Measurements from ENCODE around the gene CNTN4. TPM values are rescaled to one million over a fixed set of nuclear protein-coding genes. Genes with fewer than 3 reads are reported as not detected.

The CNTN4 gene
- total RNA-seq, 1 experiment from 2014 or later = 1.8 TPM

DNA sequence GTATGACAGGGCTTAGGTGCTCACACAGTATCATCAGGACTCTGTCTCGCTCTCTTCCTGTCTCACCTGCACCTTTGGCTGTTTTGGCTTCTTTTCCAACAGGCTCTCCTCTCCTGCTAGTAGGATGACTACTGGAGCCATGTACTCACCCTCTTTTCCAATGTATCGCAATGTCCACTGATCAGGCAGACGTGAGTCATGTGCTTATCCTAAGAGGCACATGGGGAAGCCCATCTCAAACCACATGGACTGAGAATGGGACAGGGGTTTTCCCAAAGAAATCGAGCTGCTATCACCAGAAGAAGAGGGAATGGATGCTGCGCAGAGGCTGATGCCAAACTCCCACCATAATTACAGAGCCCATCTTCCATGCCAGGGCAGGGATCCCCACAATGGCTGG, 830.9 kb downstream of the CNTN4 start:
- in situ Hi-C loops (cut with HindIII; ENCODE audit: low pct_unique_long_range_greater_than_20kb, low sequenced_read_pairs) = no loop called here
- DNase-seq (ENCODE audit: low read depth) = no peak

DNA sequence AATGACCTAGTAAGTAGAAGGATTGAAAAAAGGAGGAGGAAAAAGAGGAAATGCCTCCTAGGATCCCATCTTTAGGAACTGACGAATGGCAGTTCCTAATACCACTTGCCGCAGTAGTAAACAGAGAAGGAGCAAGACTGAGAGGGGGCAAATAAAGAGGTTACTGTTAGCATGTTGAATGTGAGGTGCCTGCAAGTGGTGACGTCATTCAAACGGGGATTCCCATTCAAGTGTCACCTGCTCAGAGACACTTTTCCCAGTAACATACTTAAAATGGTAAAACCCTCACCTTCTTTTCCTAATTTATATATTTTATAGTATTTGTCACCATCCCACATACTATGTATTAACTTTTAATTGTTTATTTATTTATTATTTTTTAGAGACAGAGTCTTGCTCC, 832.6 kb downstream of the CNTN4 start:
- in situ Hi-C loops (cut with HindIII; ENCODE audit: low pct_unique_long_range_greater_than_20kb, low sequenced_read_pairs) = no loop called here
- no peak for DNase-seq (ENCODE audit: low read depth)

DNA sequence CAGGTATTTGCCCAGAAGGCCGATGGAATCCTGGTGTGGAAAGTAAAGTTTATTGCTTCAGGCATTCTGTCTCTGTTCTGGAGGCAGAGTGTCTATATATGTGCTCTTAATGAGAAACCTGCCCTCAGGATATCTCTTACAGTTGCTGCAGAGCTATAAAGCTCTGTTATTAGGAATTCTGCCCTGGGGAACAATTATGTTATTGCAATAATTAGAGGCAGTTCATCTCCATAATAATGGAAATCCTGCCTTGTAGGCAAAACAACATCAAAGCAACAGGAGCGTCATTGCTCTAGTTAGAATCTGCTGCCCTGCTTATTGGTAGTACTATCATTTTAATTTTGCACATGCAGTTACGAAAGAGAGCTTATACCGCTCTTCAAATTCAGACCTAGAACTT, 835.9 kb downstream of the CNTN4 start:
- in situ Hi-C loops (cut with HindIII; ENCODE audit: low pct_unique_long_range_greater_than_20kb, low sequenced_read_pairs) = no loop called here
- no peak for DNase-seq (ENCODE audit: low read depth)

DNA sequence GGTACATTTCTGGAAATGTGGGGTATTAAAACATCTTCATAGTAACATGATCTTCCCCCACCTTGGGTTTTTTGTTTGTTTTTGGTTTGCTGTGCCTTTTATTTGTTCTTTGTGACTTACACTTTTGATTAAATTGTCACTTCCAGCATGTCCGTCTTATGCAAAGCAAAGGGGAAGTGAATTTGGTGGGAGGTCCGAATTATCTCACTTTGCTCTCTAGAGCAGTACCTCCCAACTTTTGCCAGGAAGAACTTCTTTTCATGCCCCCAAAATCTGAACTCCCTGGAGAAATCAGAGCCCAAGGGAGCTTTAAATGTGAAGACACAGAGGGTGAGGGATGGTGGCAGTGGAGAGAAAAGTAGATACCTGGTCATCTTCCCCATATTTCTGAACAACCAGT, 838.4 kb downstream of the CNTN4 start:
- DNase-seq (ENCODE audit: low read depth) = no peak
- in situ Hi-C loops (cut with HindIII; ENCODE audit: low pct_unique_long_range_greater_than_20kb, low sequenced_read_pairs) = no loop called here

DNA sequence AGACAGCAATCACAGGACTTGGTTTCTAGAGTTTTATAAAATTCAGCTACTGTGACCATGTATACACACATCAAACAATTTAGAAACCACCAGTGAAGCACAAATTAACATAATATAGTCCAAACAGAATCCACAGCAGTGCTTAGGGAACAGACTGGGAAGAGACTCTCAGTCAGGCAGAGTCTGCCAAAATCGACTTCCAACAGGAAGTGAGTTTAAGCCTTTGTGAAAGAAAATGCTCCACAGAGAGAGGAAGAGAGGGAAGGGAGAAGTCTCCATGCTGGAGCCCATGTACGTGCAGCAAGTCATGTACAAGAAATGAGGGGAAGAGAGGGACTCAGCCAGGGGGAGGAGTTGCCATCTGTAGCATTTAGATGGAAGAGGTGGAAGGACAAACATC, 838.9 kb downstream of the CNTN4 start:
- DNase-seq (ENCODE audit: low read depth) = no peak

DNA sequence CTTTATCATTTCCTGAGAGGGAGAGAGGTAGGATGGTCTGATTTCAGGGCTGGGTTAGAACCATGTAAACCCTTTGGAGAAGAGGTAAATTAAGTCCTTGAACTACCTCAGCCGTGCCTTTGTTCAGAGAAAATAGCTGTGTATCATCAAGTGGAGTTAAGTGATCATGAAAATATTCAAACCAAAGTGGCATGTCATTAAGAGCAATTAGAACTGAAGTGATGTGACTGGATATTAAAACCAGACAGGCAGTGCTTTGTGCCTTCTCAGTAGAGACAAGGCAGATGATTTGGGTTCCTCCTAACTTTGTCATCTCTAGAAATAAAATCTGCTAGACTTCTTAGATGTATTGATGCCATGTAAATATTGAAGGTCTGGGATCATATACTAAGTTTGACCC, 840.0 kb downstream of the CNTN4 start:
- DNase-seq (ENCODE audit: low read depth) = no peak
- in situ Hi-C loops (cut with HindIII; ENCODE audit: low pct_unique_long_range_greater_than_20kb, low sequenced_read_pairs) = no loop called here

More for the DNA sequence above, 838.9 kb downstream of the CNTN4 start:
- in situ Hi-C loops (cut with HindIII; ENCODE audit: low pct_unique_long_range_greater_than_20kb, low sequenced_read_pairs) = no loop called here

DNA sequence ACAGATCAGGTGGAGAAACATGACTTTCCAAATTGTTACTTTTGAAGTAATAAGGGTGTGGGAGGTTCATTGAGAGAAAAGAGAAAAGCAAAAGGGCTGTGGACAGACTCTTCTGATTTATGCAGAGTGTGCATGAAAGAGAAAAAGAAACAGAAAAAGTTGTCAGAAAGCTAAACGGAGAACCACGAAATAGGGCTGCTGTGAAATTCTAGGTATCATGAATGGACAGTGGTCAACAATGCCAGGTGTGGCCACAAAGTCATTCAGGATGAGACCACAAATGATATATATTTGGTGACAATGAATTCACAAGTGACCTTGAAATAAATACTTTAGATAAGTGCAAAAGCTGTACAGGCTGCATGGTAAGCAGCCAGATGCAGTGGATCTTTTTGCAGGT, 841.4 kb downstream of the CNTN4 start:
- in situ Hi-C loops (cut with HindIII; ENCODE audit: low pct_unique_long_range_greater_than_20kb, low sequenced_read_pairs) = no loop called here
- no peak for DNase-seq (ENCODE audit: low read depth)

DNA sequence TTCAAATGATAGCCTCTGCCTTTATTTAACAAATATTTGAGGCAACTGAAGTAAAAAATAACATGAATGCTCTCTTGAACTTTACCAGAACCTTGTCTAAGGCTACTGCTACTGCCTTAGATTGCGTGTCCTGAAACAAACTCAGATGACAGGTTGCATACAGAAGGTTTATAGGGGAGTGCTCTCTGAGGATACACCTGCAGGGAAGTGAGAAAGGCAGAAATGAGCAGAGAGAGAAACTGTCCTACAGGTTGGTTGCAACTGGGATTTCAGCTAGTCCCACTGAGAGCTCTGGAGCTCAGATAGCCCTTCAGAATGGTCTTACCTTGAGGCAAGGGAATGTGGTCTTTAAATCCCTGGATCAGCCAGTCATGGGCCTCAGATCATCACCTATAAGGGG, 846.0 kb downstream of the CNTN4 start:
- in situ Hi-C loops (cut with HindIII; ENCODE audit: low pct_unique_long_range_greater_than_20kb, low sequenced_read_pairs) = no loop called here
- DNase-seq (ENCODE audit: low read depth) = no peak

DNA sequence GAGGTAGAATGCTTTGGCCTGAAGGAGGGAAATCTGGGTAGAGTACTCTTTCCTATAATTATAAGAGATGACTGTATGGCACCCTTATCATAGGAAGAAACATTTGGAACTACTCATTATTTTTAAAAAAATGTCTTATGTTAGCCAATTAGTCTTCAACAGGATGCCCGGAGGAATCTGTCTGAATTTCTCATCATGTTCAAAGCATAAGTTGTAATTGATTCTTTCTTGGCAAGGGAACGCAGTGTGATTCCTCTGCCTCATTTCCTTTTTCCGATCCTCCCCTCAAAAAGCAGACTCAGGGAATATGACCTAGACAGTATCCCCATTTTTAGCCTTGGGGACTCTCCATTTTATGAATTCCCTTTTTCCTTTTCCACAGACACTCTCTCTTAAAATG, 846.5 kb downstream of the CNTN4 start:
- in situ Hi-C loops (cut with HindIII; ENCODE audit: low pct_unique_long_range_greater_than_20kb, low sequenced_read_pairs) = no loop called here
- DNase-seq (ENCODE audit: low read depth) = no peak

DNA sequence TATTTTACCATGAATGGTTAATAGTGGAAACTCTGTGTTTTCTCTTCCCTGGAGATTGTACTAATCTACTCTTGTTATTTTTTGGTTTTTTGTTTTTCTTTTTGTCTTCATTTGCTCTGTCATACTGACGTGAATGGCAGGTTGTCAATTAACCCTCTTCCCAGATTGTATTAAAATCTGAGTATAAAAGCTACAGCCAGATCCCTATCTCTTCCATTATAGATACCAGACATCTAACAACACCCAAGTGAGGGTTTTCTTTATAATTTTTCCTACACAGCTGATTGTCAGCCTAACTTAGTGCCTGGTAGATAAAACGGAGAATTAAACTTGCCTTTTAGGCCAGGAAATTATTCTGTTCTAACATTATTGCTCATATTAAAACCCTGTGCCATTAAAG, 848.9 kb downstream of the CNTN4 start:
- in situ Hi-C loops (cut with HindIII; ENCODE audit: low pct_unique_long_range_greater_than_20kb, low sequenced_read_pairs) = no loop called here
- no peak for DNase-seq (ENCODE audit: low read depth)

DNA sequence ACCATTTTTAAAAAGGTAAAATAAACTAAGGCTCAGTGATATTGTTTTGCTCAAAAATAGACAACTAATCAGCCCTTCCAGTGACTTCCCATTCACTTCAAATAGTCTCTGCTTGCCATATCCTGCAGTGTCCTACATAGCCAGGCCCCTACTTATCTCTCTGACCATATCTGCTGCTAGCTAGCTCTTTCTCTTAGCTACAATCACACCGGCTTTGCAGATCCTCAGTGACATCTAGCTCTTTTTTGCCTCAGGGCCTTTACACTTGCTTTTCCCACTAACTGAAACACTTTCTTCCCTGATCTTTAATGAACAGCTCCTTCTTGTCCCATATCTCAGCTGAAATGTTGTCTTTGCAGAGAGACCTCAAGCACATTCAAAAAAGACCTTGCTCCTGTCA, 850.2 kb downstream of the CNTN4 start:
- DNase-seq (ENCODE audit: low read depth) = no peak
- in situ Hi-C loops (cut with HindIII; ENCODE audit: low pct_unique_long_range_greater_than_20kb, low sequenced_read_pairs) = no loop called here

DNA sequence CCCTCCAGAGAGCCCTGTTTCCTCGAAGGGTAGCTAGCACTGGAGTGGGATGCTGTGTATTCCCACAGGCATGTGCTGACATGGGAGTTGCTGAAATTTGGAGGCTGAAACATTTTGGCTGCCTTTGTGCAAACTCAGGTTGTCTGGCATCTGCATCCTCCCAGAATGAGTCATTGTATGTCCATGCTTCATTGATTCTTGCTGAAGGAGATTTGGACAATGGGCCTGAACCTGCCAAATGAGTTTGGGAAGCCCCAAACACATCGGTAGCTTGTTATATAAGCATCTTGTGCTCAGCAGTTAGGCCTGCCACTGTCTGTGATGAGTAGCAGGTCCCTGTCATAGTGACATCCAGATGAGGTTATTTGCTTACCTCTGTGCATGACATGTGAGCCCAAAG, 851.5 kb downstream of the CNTN4 start:
- in situ Hi-C loops (cut with HindIII; ENCODE audit: low pct_unique_long_range_greater_than_20kb, low sequenced_read_pairs) = no loop called here
- DNase-seq (ENCODE audit: low read depth) = no peak

DNA sequence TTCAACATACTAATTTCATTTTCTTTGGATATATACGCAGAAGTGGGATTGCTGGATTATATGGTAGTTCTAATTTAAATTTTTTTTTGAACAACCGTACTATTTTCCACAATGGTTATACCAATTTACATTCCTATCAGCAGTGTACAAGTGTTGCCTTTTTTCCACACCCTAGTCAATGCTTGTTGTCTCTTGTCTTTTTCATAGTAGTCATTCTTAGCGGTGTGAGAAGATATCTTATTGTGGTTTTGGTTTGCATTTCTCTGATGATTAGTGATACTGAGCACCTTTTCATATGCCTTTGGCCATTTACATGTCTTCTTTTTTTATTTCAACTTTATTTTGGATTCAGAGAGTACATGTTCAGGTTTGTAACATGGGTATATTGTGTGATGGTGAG, 858.4 kb downstream of the CNTN4 start:
- in situ Hi-C loops (cut with HindIII; ENCODE audit: low pct_unique_long_range_greater_than_20kb, low sequenced_read_pairs) = no loop called here
- no peak for DNase-seq (ENCODE audit: low read depth)

DNA sequence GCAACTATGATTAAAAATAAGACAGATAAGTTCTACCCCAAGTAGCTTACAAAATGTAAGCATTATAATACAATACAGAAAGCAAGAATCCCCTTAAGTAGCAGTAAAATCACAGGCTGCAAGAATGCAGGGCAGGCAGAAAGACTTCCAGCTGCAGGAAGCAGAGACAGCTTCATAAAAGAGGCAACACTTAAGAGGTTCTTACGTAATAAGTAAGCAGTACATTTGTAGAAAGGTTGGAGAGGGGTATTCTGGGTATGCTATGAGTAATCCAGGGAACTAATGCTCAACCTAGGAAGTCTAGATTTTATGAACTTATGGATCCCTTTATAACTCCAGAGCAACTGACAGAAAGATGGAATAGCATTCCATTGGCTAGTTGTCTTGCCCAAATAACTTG, 859.9 kb downstream of the CNTN4 start:
- in situ Hi-C loops (cut with HindIII; ENCODE audit: low pct_unique_long_range_greater_than_20kb, low sequenced_read_pairs) = no loop called here
- DNase-seq (ENCODE audit: low read depth) = no peak

DNA sequence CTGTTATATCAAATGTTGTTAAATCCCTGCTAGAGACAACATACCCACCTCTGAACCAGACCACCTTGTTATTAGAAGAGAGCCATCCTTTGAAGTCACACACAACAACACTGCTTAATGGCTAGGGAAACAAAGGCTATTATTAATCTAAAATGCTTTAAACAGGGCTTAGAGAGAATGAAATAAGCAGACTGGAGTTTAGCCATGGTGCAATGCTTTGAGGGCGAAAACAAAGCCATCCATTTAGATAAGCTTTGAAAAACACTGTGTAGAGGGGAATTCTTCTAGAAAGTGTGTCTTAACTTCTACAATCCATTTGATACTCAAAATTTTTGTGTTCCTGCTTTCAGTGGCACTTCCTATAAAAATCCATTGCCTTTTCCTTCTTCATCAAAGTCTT, 862.9 kb downstream of the CNTN4 start:
- in situ Hi-C loops (cut with HindIII; ENCODE audit: low pct_unique_long_range_greater_than_20kb, low sequenced_read_pairs) = no loop called here
- DNase-seq (ENCODE audit: low read depth) = no peak

DNA sequence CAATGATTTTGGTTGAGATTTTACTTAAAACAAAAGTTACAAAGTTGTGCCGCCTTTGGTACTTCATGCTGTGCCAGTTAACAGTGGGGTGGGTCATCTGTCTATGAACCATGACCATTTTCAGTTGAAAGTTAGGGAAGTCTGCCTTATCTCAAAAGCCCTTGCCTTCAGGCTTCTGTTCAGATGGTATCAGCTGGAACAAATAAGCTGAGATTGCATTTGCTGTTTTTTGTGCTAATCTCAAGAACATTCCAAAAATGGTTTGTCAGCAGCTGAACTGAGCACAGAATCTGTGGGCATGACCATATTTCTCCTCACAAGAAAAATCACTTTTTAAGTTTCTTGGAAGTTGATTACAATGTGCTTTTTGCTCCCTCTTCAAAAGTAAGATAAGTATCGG, 869.2 kb downstream of the CNTN4 start:
- in situ Hi-C loops (cut with HindIII; ENCODE audit: low pct_unique_long_range_greater_than_20kb, low sequenced_read_pairs) = no loop called here
- no peak for DNase-seq (ENCODE audit: low read depth)

DNA sequence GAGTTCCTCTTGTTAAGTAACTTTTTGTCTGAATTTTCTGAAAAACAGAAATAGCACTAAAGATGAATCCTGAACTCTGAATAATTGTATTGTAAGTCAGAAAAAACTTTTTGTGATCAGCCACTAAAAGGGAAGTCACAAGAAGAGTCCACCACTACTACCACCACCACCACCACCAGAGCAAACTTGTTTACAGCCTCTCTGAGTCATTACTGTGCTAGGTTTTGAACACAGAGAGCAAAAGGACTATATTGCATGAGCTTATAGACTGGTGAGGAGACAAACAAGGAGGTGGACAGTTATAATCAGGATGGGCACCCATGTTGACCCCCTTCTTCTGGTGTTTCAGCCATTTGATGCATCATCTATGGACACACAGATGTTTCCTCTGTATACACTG, 869.8 kb downstream of the CNTN4 start:
- in situ Hi-C loops (cut with HindIII; ENCODE audit: low pct_unique_long_range_greater_than_20kb, low sequenced_read_pairs) = no loop called here
- DNase-seq (ENCODE audit: low read depth) = no peak

DNA sequence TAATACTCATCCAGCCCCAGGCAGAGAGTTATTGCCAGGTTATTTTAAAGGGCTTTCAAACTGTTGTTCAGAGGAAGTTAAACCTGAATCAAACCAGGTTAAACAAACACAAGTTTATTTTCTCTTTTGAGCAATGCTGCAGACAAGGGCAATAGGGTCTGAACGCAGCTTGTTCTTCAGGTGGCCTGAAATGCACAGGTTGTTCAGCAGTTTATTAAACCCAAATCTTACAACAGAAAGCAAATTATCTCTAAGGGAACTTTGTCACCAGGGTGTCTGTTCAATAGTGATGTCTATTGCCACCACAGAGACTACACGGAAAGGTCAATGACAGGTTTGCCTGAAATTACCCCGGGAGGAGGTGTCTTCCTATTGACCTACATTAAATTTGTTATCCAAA, 877.5 kb downstream of the CNTN4 start:
- DNase-seq (ENCODE audit: low read depth) = no peak
- in situ Hi-C loops (cut with HindIII; ENCODE audit: low pct_unique_long_range_greater_than_20kb, low sequenced_read_pairs) = no loop called here

DNA sequence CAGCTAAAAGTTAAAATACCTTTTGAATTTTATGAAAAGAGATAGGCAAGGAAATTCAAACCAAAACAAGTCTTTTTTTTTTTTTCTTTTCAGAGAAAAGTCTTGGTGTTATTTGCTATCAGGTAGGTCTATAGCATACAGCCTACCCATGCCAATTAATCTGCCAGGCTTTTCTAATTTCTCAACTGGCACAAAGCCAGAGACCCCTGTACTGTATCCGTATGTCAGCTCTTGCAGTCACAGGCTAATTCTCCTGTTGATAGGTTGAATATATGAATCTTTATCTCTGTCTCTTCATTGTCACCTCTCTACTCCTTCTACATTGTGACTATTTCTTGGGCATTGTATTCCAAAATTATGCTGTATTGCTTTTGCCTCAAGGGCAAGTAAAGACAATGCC, 878.1 kb downstream of the CNTN4 start:
- in situ Hi-C loops (cut with HindIII; ENCODE audit: low pct_unique_long_range_greater_than_20kb, low sequenced_read_pairs) = no loop called here

DNA sequence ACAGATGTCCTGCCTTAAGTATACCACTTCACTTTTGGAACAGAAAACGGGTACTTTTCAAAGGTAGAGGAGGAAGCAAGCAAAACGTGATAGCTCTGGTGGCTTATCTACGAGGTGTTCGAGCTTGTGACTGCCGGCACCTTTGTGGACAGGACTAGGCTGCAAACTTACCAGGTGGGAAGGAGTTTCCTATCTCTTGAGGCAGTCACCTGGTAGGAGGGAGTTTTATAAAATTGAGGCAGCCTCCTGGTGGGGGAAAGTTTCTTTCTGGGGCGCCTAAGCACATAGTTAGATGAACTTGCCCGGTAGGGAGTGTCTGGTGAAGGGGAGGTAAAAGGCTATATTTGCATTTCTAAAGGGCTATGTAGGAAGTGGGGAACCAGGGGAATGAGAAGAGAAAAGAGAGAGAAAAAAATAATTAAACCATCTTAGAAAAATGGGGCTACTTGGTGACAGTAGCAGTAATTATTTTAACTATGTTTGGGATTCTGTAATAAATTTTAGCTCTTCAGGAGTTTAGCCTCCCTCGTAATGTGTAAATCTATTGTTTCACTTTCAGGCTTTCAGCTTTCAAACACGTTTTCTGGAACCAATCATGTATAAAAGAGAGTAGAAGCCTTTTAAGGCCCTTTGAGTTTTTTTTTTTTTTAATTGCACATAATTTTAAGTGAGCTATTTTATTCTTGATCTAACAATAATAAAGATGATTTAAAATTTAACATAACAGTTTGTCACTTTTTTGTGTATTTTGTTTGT, 880.5 kb downstream of the CNTN4 start:
- in situ Hi-C loops (cut with HindIII; ENCODE audit: low pct_unique_long_range_greater_than_20kb, low sequenced_read_pairs) = no loop called here
- no peak for DNase-seq (ENCODE audit: low read depth)

More for the DNA sequence above, 878.1 kb downstream of the CNTN4 start:
- no peak for DNase-seq (ENCODE audit: low read depth)

Data from Caki2 (cell line).